OCI-M1 (cell line): ENCODE data around the gene EFNA3.
"Not testable (repeated sequence)": the region's sequence is repeated elsewhere in the genome, so short reads cannot be mapped to it uniquely, and the experiment has no call there.

Experiments used
- DNase-seq: peaks from one replicate; lab custom pipeline; 2025; lab: John Stamatoyannopoulos, UW

The EFNA3 gene

DNA sequence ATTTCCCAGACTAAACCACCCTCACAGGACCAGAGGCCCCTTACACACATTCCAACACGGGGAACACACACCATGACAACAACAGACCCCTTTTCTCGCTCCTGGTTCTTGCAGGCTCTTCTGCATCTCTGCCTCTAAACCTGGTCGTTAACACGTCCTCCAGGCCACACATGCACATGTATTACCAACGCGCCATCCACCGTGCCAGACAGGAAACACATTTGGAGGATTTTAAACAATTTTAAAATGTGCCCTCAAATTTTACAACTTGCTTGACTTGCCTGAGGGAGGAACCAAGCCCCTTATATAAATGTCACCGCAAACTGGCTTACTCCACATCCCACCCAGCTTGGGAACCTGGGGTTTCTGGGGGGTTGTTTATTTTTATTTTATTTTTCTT lies 32.2 kb downstream of the EFNA3 start:
- DNase-seq = no peak

DNA sequence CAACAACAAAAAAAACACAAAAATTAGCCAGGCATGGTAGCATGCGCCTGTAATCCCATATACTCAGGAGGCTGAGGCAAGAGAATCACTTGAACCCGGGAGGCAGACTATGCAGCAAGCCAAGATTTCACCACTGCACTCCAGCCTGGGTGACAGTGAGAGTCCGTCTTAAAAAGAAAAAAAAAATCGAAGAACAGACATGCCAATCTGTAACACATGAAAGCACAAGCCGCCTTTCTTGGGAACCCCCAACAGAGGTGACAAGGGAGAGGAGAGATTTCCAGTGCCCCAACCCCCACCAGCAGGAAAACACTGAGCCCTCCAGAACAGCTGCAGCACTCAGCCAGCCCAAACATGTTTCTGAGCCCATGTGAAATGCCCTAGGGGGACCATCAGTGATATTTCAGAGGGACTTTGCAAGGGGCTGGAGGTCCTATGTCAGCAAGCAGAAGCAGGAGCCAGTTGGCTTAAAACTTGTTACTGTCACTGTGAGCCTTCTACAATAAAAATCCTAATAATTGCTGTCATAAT lies 34.9 kb downstream of the EFNA3 start:
- DNase-seq = no peak

DNA sequence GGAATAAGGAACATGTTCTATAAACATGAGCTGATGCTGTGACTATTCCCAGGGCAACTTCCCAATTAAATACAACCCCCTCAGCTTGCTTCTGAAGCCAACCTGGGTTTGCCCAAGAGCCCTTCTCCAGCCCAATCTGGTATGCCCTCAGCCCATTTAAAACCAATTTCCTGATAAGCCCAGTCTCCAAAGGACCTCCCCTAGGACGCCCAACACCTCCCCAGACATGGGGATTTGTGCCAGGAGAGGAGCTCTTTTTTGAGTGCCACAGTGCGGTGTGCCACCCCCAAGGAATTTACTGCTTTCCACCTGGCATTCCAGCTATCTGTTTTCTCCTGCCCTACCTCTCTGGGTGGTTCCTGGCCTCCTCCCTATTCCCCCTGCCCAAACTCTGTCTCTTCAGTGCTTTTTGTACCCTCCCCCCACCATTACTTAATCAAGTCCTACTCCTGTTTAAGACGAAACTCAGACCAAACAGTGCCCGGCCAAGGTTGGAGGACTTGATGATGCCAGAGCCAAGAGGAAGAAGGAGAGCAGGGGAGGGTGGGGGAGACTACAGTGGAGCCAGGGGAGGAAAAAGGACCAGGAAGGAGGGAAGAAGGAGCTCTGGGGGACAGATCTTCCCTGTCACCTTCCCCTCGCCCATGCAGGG lies 37.6 kb downstream of the EFNA3 start:
- DNase-seq = no peak

DNA sequence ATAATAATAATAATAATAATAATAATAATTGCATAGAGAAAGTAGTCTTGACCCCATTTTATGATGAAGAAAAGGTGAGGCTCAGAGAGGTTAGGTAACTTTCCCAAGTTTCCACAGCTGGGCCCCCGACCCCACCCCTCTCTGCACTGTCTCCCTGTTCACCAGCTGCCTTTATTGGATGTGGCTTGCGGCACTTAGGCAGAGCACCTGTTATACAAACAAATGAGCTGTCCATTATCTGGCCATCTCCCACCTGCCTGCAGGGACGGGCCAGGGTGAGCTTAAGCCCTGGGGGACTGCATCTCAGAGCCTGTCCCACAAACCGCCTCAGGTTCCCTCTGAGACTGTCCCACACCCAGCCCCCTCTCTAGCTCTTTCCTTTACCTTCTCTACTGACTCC lies 39.0 kb downstream of the EFNA3 start:
- DNase-seq = no peak

DNA sequence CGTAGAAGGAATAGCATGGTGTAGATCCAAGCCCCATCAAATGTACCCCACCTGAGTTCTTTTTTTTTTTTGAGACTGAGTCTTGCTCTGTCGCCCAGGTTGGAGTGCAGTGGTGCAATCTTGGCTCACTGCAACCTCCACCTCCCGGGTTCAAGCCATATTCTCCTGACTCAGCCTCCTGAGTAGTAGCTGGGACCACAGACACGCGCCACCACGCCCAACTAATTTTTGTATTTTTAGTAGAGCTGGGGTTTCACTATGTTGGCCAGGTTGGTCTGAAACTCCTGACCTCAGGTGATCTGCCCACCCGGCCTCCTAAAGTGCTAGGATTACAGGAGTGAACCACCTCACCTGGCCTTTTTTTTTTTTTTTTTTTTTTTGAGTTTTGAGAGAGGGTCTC lies 39.5 kb downstream of the EFNA3 start:
- not testable (repeated sequence) for DNase-seq

DNA sequence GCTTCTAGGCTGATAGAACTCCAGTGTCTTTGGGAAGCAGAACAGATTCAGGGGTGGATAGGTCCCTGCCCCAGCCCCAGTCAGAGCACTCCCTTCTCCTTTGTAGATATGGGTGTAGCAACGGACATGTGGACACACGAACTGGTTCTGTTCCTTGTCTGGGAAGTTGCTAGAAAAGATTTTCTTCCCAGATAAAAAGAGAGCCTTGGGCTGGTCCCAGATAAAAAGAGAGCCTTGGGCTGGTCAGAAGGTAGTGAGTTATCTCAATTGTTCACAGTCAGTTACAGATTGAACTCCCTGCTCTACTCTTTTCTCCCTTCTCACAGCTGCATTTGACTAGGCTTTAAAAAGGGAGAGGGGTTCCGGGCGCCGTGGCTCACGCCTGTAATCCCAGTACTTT lies 41.6 kb downstream of the EFNA3 start:
- DNase-seq = peak; percentile 47

DNA sequence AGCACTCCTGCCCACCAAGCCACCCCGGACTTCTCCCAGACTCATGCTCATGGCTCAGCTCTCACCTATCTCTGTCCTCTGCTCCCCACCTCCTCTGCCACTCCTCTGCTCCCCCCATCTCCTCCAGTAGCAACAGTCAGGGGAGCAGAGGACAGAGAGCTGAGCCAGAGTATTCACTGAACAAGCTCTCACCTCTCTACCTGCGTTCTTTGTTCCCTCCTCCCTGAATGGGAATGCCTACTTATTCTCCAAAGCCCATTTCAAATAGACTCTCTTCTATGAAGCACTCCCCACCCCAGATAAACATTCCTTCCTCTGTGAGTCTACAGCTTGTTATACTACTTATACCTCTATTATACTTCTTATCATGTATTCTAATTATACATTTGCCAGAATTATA lies 42.6 kb downstream of the EFNA3 start:
- no peak for DNase-seq

DNA sequence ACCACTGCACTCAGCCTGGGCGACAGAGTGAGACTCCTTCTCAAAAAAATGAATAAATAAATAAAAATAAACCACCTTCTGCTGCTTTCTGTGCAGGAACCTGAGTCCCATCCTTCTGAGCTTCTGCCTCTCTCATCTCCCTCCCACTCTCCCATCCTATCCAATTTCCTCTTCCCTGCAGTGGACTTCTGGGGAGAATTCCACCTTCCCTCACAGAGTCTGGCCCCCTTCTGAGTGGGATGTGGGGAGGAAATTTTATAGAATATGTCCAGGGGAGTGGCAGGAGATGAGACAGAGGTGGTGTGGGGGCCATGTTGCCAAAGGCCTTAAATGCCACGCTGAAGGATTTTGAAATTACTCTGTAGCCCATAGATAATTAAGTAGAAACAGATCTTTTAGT lies 43.7 kb downstream of the EFNA3 start:
- no peak for DNase-seq

DNA sequence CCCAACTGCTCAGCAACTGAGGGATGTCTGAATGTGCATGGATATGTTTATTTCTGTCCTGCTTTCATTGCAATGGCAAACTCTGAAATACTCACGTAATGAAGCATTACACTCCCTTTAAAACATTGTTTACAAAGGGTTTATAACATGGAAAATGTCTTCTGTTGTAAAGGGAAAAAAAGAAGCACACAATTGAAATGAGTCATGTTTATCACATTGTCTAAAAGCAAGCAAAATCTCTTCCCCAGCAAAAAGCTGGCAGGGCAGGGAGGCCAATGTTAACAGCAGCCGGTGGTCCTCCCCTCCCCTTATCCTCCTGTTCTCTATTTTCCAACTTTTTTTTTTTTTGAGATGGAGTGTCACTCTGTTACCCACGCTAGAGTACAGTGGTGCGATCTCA lies 45.2 kb downstream of the EFNA3 start:
- no peak for DNase-seq

DNA sequence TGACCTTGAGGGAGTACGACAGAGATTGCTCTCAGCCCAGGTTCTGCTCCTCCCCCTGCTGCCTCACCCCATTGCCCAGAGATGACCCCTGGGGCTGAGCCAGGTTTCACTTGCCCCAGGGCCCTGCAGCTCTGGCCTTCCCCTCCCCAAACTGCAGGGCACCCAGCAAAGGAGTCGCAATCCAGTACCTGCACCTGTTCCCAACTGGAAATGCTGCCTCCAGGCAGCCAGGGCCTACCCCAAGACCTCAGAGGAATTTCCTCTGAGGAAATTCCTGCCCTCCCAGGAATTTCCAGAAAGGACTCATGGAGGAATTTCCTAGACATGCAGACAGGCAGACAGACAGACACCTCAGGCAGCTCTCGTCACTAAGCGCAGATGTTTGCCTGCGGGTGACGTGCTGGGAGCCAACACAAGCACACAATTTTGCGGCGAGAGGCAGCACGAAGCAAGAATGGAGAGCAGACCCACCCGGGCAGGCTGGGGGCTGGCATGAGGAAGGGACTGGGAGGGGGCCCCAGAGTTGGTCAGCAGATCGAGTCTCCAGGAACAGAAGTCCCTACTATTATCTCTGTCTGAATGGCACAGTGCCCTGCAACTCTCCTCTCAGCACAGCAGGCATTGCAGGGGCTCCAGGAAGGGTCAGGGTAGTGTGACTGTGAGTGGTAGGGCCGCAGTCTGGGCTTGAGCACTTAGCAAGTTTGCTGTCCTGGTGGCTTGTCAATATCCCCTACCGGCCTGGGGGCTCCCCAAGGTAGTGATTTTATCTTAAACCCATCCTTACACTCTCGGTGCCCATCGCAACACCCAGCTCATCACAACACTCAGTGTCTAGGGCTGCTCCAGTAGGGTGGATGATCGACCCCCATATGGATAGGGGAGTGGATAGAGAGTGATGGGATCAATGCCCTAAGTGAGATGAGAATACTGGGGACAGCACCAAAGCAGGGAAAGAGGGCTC lies 46.1 kb downstream of the EFNA3 start:
- DNase-seq = no peak

DNA sequence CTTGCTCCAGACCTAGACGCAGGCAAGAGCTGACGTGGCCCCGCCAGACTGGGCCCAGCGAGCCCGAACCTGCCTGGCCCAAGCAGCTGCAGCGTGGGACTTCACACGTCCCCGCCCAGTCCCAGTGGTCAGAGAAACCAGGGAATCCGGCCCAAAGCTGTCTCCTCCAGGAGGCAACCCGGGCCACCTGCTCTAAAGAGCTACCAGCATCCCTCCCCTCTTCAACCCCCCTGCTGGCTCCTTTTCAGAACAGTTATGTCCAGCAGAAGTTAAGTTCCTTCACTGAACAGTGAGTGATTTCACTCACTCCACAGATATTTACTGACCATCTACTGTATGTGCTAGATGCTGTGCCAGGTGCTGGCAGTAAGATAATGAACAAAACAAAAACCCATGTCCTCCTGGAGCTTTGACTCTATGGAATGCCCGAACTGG lies 46.9 kb downstream of the EFNA3 start:
- DNase-seq = no peak

DNA sequence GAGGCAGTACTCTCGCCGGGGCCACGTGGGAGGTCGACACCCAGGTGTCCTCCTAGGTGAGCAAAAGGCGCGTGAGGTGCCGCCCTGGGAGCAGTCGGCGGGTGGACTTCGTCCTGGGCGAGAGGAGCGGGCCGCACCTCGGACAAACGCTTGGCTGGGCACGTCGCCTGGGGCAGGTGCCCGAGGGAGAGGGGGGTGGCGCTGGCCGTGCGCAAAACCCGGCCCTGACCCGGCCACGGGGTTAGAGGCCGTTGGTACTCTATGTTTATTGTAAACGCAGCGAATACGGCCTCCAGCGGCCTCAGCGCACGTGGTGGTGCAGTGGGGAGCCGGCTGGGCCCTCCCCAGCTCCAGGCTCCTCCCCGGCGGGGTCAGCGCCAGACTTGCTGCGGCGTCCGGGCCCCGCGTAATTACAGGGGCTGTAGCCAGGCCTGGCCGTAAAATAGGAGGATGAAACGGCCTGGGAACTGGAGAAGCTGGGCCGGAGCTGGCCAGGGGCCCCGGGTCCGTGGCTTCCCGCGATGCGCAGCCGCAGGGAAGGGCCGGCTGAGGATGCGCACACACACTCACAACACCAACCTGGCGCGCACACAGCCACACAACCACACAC lies 47.4 kb downstream of the EFNA3 start:
- no peak for DNase-seq

DNA sequence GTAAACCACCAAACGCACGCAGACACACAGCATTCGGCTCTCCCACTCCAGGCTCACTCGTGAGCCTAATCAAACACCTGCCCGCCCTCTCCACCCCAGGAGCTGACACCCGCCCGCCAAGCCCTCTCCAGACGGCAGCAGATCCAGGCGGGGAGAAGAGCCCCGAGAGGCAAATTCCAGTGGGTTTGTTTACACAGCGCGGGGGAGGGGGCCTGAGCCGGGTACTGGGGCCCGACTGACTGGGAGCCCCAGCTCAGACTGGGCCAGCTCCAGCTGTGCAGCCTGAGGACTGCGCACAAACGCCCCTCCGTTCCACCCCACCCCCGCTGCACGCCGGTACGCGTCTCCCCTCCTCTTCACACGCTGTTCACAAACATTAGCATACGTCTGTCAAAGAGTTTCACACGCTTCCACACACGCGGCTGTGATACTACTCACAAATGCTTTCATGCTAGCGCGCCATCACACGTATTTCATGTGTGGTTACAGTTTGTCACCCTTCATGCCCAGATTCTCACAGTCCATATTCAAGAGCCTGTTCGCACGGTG lies 48.0 kb downstream of the EFNA3 start:
- DNase-seq = no peak

DNA sequence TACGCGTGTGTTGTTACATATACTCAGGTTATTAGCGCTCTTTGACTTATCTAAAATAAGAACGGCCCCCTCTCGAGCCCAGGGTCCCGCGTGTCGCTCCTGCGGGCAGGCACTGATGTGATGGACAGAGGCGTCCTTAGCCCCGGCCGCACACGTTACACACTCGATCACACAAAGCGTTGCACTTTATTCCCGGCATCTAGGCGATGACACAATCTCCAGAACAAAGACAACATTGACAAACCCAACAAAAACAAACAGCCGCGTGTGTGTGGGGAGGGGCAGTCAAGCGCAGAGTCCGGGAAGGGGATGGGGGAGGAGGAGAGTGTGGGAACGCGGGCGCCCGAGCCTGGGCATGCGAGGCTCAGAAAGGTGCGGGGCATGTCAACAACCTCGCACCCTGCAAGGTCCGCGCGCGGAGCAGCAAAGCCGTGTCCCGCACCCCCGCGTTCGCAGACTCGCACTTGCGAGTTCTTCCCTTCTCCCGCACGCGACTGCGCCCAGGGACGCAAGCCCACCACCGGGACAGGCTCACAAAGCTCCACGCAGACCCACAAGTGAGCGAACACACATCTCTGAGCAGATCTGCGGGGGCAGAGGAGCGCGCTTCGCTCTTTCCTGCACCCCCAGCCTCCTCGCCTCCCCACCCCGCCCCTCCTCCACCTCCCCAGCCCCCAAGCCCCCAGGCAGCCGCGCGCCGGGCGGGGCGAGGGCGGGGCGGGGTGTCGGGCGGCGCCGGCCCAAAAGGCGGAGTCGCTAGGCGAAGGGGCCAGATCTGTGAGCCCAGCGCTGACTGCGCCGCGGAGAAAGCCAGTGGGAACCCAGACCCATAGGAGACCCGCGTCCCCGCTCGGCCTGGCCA lies 48.7 kb downstream of the EFNA3 start, which contains the start of gene EFNA1:
Gene EFNA1 (plus strand): TSS at position 772 of the 862 bp plus-strand sequence. CDS start 102 bp downstream, outside the sequence.
- DNase-seq = peak; percentile 62

DNA sequence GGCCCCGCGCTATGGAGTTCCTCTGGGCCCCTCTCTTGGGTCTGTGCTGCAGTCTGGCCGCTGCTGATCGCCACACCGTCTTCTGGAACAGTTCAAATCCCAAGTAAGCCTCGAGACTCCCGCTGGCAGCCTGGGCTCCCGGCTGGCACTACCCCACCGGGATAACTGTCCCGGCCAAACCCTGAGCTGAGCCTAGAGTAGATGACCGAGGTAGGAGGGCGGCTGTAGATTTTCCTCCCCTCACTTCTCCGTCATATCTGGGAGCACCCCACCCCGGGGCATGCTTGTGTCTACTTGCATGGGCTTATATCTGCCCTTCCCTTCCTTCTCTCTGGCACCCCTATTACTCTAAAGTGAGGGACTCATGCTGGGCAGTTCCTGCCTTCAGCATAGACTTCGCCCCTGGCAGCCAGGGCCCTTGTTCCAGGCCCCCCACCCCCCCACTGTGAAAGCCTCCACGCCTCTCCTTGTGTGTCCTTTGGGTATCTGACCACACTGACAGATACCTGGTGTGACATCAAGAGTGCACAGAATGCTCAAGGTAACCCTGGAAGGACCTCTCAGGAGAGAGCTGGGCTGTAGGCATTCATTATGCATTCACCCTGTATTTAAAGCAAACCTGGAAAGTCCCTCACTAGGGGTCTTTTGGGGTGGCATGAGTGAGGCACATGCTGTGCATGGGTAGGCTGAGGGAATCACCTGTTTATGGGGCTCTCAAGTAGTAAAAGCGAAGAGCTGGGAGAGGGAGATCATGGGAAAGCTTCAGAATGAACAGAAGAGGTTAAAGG lies 49.5 kb downstream of the EFNA3 start:
- DNase-seq = no peak

DNA sequence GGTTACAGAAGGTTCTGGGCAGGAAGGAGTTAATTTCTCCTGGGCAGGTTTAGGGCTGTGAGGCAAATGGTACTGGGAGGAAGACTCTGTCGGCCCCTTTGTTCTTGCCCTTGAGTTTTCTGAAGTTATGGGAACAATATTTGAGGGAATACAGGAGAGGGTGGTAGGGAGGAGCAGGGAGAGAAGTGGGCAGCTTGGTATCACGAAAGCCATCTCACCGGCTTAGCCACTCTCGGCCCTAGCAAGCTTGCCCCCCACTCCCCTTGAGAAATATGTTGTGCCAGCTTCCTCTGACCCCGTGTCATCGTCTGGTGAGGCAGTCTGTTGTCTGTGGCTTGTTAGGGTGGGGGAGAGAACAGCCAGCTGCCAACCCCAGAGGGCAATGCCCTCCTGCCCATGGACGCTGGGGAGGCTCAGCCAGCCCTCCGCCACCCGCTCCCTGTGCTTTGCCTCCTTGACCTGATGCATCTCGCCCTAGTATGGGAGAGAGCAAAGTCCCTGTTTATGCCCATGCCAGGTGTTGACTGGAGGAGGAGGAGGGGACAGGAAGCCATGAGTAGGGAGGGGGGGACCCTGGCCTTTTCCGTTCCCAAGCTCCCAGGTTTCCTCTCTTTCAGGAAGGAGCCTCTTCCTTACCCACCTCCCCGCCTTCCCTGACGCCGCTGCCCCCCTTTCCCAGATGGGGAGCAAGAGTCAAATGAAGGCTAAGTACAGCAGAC lies 50.3 kb downstream of the EFNA3 start:
- no peak for DNase-seq

DNA sequence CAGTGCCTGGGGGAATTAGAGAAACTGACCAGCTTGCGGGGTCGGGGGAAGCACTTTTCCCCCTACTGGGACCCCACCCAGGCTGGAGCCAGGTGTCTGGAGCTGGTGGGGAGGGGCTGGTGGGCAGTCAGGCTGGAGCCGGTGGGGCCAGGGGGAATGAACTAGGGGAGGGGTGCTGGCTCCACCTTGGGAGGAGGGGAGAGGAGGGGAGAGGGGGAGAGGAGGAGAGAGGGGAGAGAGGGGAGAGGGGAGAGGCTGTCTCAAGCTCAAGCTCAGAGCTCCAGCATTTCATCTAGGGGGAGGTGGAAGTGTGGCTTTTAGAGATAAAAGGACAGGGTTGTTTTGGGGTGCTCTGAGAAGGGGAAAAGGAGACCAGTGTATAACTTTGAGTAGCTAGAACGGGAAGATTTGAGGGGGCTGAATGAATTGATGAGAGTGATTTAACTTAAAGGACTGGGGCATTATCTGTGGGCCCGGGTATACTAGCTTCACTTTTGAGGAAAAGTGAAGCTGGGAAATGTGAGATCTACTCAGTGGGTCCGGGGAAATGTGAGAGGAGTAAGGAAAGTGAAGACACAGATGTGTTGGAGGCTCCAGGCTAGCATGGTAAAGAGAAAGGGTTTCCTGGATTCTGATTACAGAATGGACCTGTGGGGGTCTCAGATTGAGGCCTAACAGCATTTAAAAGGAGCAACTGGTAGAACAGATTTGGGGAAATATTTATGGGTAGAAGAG lies 51.8 kb downstream of the EFNA3 start:
- no peak for DNase-seq

DNA sequence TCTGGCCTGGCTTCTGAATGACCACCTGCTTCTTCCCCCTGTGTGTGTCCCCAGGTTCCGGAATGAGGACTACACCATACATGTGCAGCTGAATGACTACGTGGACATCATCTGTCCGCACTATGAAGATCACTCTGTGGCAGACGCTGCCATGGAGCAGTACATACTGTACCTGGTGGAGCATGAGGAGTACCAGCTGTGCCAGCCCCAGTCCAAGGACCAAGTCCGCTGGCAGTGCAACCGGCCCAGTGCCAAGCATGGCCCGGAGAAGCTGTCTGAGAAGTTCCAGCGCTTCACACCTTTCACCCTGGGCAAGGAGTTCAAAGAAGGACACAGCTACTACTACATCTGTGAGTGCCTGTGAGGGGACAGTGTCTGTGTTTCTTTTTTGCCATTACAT lies 52.6 kb downstream of the EFNA3 start:
- no peak for DNase-seq

DNA sequence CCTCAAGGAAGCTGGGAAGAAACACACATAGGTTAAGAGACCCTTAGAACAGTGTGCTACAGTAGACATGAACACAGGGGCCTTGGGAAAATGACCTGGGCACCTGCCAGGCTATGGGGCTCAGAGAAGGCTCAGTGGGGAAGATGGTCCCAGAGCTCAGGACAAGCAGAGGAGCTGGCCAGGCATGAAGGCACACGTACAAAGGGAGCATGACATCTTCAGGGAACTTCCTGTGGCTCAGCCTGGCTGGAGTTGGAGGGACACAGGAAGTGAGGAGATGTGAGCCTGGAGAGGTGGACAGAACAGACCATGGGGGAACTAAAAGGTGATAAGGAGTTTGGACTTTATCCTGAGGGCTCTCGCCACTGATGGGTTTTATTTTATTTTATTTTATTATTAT lies 53.2 kb downstream of the EFNA3 start:
- no peak for DNase-seq
